ENCODE data around the gene CELF4. TPM values are rescaled to one million over a fixed set of nuclear protein-coding genes. Genes with fewer than 3 reads are reported as not detected.

The CELF4 gene
- total RNA-seq, 1 experiment from 2014 or later = not detected

DNA sequence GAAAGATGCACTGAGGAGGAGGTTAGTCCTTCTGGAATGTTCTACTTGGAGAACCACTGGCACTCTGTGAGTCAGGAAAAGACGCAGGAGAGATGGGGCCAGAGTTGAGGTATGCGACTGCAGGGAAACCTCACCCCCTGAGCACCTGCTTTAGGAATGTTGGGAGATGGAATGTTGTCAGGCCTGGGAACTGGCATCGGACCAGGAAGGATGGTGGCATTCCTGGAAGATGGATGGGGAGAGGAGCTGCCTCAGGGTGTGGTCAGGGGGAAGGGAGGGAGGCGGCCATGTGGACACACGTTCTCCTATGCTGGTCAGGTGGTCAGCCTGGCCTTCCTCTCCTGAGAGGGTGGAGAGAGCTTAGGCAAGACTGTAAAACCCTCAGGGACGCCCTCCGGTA, 146.3 kb downstream of the CELF4 start:
- Histone ChIP-seq H3K4me3 (ENCODE audit: low read depth in 2 of 2, low read length in 2 of 2) (no peak overlapping the region), H3K36me3 (ENCODE audit: control insufficient read depth, insufficient read depth, low read length) (no peaks in the 10 kb centered on the region; the same call in 1 of the 2 replicates), H3K4me1 (ENCODE audit: control insufficient read depth, insufficient read depth, low read length) (no peaks in the 10 kb centered on the region), H3K27ac (ENCODE audit: low read length) (no peak overlapping the region), H3K27me3 (ENCODE audit: control insufficient read depth, insufficient read depth, low read length) (no peaks in the 10 kb centered on the region), H3K9me3 (ENCODE audit: control insufficient read depth, insufficient read depth, low read depth, low read length) (no peaks in the 10 kb centered on the region)
- CTCF ChIA-PET = no interaction called here
- in situ Hi-C loops (cut with HindIII; ENCODE audit: low pct_unique_long_range_greater_than_20kb, low sequenced_read_pairs) (no loop called here), intact Hi-C loops (cut with micrococcal nuclease; ENCODE audit: unreplicated experiment) (no loop called here)
- POLR2A ChIA-PET = no interaction called here
- no TSS peak for BruUV-seq (replicated peaks)
- DNase-seq (ENCODE audit: low read depth, low spot score) (no peak), ATAC-seq (no peak)
- TF ChIP-seq REST (IDR thresholded peaks at IDR 0.05; ENCODE audit: insufficient read depth in 1 of 2, low read depth in 2 of 2, low read length in 1 of 2) (no peak), CTCF (IDR thresholded peaks at IDR 0.05) (no peak), TCF7L2 (IDR thresholded peaks at IDR 0.05; ENCODE audit: low read depth, low read length) (no peak), POLR2AphosphoS5 (IDR thresholded peaks at IDR 0.05; ENCODE audit: low read depth, low read length) (no peak), SIN3A (IDR thresholded peaks at IDR 0.05; ENCODE audit: borderline replicate concordance, insufficient read depth, low read depth, low read length) (no peak)

DNA sequence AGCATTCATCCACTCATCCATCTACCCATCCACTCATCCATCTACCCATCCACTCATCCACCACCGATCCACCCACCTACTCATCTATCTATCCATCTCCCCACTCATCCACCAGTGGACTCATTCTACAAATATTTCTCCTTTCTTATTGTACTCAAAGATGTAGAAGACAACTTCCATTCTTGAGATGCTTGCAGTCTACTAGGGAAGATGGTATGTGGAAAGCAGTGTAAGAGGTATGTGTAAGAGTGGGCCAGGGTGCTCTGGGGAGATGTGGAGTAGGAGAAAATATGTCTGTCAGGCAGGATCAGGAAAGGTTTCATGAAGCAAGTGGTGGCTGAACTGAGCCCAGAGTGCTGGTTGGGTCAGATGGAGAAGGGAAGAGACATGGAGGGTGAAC, 150.8 kb downstream of the CELF4 start:
- DNase-seq (ENCODE audit: low read depth, low spot score) = no peak
- Histone ChIP-seq H3K4me1 (ENCODE audit: control insufficient read depth, insufficient read depth, low read length) (no peaks in the 10 kb centered on the region), H3K27me3 (ENCODE audit: control insufficient read depth, insufficient read depth, low read length) (no peaks in the 10 kb centered on the region), H3K4me3 (ENCODE audit: low read depth in 2 of 2, low read length in 2 of 2) (no peak overlapping the region), H3K27ac (ENCODE audit: low read length) (no peak overlapping the region), H3K36me3 (ENCODE audit: control insufficient read depth, insufficient read depth, low read length) (no peaks in the 10 kb centered on the region), H3K9me3 (ENCODE audit: control insufficient read depth, insufficient read depth, low read depth, low read length) (no peaks in the 10 kb centered on the region)
- in situ Hi-C loops (cut with HindIII; ENCODE audit: low pct_unique_long_range_greater_than_20kb, low sequenced_read_pairs) (no loop called here), intact Hi-C loops (cut with micrococcal nuclease; ENCODE audit: unreplicated experiment) (no loop called here)
- ChIA-PET POLR2A (no interaction called here), CTCF (no interaction called here)
- no peak for TF ChIP-seq CTCF (IDR thresholded peaks at IDR 0.05)
- no TSS peak for BruUV-seq (replicated peaks)
- ATAC-seq = no peak

DNA sequence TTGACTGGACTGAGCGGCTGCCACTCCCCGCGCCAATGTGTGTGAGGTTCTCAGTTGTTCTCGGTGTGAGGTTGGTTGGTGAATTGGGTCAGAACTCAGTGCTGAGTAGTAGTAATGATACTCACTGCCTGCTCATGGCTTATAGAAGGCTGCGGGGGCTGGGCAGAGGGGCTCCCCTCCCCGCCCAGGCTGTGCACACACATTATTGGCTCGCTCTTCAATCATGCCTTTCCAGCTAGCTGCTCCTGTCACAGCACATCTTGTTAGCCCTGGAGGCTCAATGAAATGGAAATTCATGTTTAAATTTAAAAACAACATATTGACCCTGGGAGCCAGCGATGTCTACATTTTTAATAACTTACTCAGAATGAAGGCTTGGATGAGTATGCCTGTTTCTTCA, 152.8 kb downstream of the CELF4 start:
- ChIA-PET POLR2A (no interaction called here), CTCF (no interaction called here)
- H3K9me3 ChIP-seq (ENCODE audit: control insufficient read depth, insufficient read depth, low read depth, low read length) = no peaks in the 10 kb centered on the region
- in situ Hi-C loops (cut with HindIII; ENCODE audit: low pct_unique_long_range_greater_than_20kb, low sequenced_read_pairs) = no loop called here
- TF ChIP-seq SIN3A (IDR thresholded peaks at IDR 0.05; ENCODE audit: borderline replicate concordance, insufficient read depth, low read depth, low read length) (no peak), REST (IDR thresholded peaks at IDR 0.05; ENCODE audit: insufficient read depth in 1 of 2, low read depth in 2 of 2, low read length in 1 of 2) (no peak), TCF7L2 (IDR thresholded peaks at IDR 0.05; ENCODE audit: low read depth, low read length) (no peak), POLR2AphosphoS5 (IDR thresholded peaks at IDR 0.05; ENCODE audit: low read depth, low read length) (no peak), CTCF (IDR thresholded peaks at IDR 0.05) (no peak)
- ATAC-seq (no peak), DNase-seq (ENCODE audit: low read depth, low spot score) (no peak)
- no peak overlapping the region for H3K27ac ChIP-seq (ENCODE audit: low read length)
- intact Hi-C loops (cut with micrococcal nuclease; ENCODE audit: unreplicated experiment) = no loop called here
- no peak overlapping the region for H3K4me3 ChIP-seq (ENCODE audit: low read depth in 2 of 2, low read length in 2 of 2)
- BruUV-seq (replicated peaks) = no TSS peak
- H3K27me3 ChIP-seq (ENCODE audit: control insufficient read depth, insufficient read depth, low read length) = no peaks in the 10 kb centered on the region
- no peaks in the 10 kb centered on the region for H3K36me3 ChIP-seq (ENCODE audit: control insufficient read depth, insufficient read depth, low read length)
- no peaks in the 10 kb centered on the region for H3K4me1 ChIP-seq (ENCODE audit: control insufficient read depth, insufficient read depth, low read length)
